Measurements from ENCODE around the gene CNN3.

CNN3 gene

GRCh38 chr1:94966033-94966432 is 39.1 kb upstream of the CNN3 start:
- no peak for DNase-seq (ENCODE audit: low read depth)
- H3K4me3 ChIP-seq (ENCODE audit: low read depth, low read length) = no peak overlapping the region
- no peak for TF ChIP-seq CTCF (IDR thresholded peaks at IDR 0.05; ENCODE audit: low read depth, low read length, missing control alignments)

GRCh38 chr1:94963864-94964263 is 37.0 kb upstream of the CNN3 start:
- TF ChIP-seq CTCF (IDR thresholded peaks at IDR 0.05; ENCODE audit: low read depth, low read length, missing control alignments) = no peak
- no peak for DNase-seq (ENCODE audit: low read depth)
- no peak overlapping the region for H3K4me3 ChIP-seq (ENCODE audit: low read depth, low read length)

GRCh38 chr1:94962409-94963265 is 35.7 kb upstream of the CNN3 start:
- DNase-seq (ENCODE audit: low read depth) = peak; percentile 56
- no peak for TF ChIP-seq CTCF (IDR thresholded peaks at IDR 0.05; ENCODE audit: low read depth, low read length, missing control alignments)
- peak overlapping the region; percentile 41 for H3K4me3 ChIP-seq (ENCODE audit: low read depth, low read length)

GRCh38 chr1:94961988-94962387 is 35.1 kb upstream of the CNN3 start:
- no peak for DNase-seq (ENCODE audit: low read depth)
- no peak overlapping the region for H3K4me3 ChIP-seq (ENCODE audit: low read depth, low read length)
- no peak for TF ChIP-seq CTCF (IDR thresholded peaks at IDR 0.05; ENCODE audit: low read depth, low read length, missing control alignments)

GRCh38 chr1:94961582-94961981 is 34.7 kb upstream of the CNN3 start:
- no peak for DNase-seq (ENCODE audit: low read depth)
- TF ChIP-seq CTCF (IDR thresholded peaks at IDR 0.05; ENCODE audit: low read depth, low read length, missing control alignments) = no peak
- no peak overlapping the region for H3K4me3 ChIP-seq (ENCODE audit: low read depth, low read length)

GRCh38 chr1:94958081-94958480 is 31.2 kb upstream of the CNN3 start:
- TF ChIP-seq CTCF (IDR thresholded peaks at IDR 0.05; ENCODE audit: low read depth, low read length, missing control alignments) = no peak
- DNase-seq (ENCODE audit: low read depth) = no peak
- H3K4me3 ChIP-seq (ENCODE audit: low read depth, low read length) = no peak overlapping the region
